HEK293 (cell line): ENCODE data around the gene C1QTNF12.

Source experiments
- CTCF ChIA-PET: fragments of 350-600 bp; formaldehyde crosslinking; extraction: SDS; loops from one replicate; lab custom pipeline; 2021; ENCODE audit warnings: antibody characterized with exemption; lab: Yijun Ruan, JAX
- POLR2A ChIA-PET: fragments of 300-600 bp; formaldehyde crosslinking; extraction: SDS; loops from one replicate; lab custom pipeline; 2020; ENCODE audit warnings: antibody characterized with exemption, inconsistent platforms; lab: Yijun Ruan, JAX
- H3K27ac ChIP-seq: fragments of 200-500 bp; sonication (Bioruptor generic); 2 replicates; pipeline ENCODE4 v1.5.1; 2014; ENCODE audit warnings: low read depth, low read length, control low read depth, inconsistent platforms; ENCODE audit errors: extremely low read depth
- H3K36me3 ChIP-seq, 2 experiments: fragments of 200-500 bp in 1 of 2; sonication (Bioruptor generic) in 1 of 2; 1 replicate in 1 of 2; 2 replicates in 1 of 2; pipeline ENCODE4 v1.5.1; 2014 to 2017; ENCODE audit warnings: inconsistent platforms in 2 of 2, low read length in 2 of 2; ENCODE audit not compliant: control insufficient read depth in 2 of 2, insufficient read depth in 1 of 2
- H3K4me1 ChIP-seq: fragments of 200-500 bp; sonication (Bioruptor generic); 2 replicates; pipeline ENCODE4 v1.5.1; 2014; ENCODE audit warnings: mild to moderate bottlenecking, low read length, inconsistent platforms; ENCODE audit not compliant: control insufficient read depth, insufficient read depth
- H3K4me3 ChIP-seq: 2 replicates; pipeline ENCODE4 v1.5.1; 2011; ENCODE audit warnings: low read depth, mild to moderate bottlenecking, control low read depth, low read length, moderate library complexity
- H3K9me3 ChIP-seq: fragments of 200-500 bp; sonication (Bioruptor generic); 2 replicates; pipeline ENCODE4 v1.5.1; 2014; ENCODE audit warnings: low read depth, low read length, inconsistent platforms; ENCODE audit not compliant: control insufficient read depth, insufficient read depth
- EGR2 ChIP-seq: fragments of 450-650 bp; formaldehyde crosslinking; IDR thresholded peaks from 2 replicates; pipeline ENCODE4 v1.5.1; 2016; ENCODE audit warnings: low read depth, missing biosample characterization, missing genetic modification characterization
- FEZF1 ChIP-seq: fragments of 450-650 bp; formaldehyde crosslinking; IDR thresholded peaks from 2 replicates; pipeline ENCODE4 v1.5.1; 2016; ENCODE audit warnings: missing biosample characterization, missing genetic modification characterization
- GLI2 ChIP-seq: fragments of 450-650 bp; formaldehyde crosslinking; IDR thresholded peaks from 2 replicates; pipeline ENCODE4; 2017; ENCODE audit warnings: missing biosample characterization, missing genetic modification characterization, low read depth, borderline replicate concordance
- GLIS1 ChIP-seq: fragments of 450-650 bp; formaldehyde crosslinking; IDR thresholded peaks from 2 replicates; pipeline ENCODE4 v1.5.1; 2016; ENCODE audit warnings: missing biosample characterization, missing genetic modification characterization
- HOXC10 ChIP-seq: sonication (generic); formaldehyde crosslinking; IDR thresholded peaks from 2 replicates; pipeline ENCODE4 v1.8.1; 2023; ENCODE audit warnings: mild to moderate bottlenecking, missing genetic modification reagents
- KLF1 ChIP-seq: fragments of 450-650 bp; formaldehyde crosslinking; IDR thresholded peaks from 2 replicates; pipeline ENCODE4 v1.5.1; 2016; ENCODE audit warnings: missing biosample characterization, missing genetic modification characterization
- SP7 ChIP-seq: fragments of 450-650 bp; formaldehyde crosslinking; IDR thresholded peaks from 2 replicates; pipeline ENCODE4 v1.5.1; 2016; ENCODE audit warnings: missing biosample characterization, missing genetic modification characterization
- TSHZ1 ChIP-seq: fragments of 450-650 bp; formaldehyde crosslinking; IDR thresholded peaks from 2 replicates; pipeline ENCODE4 v1.5.1; 2016; ENCODE audit warnings: missing biosample characterization, missing genetic modification characterization, borderline replicate concordance
- ZBTB20 ChIP-seq: fragments of 450-650 bp; formaldehyde crosslinking; IDR thresholded peaks from 2 replicates; pipeline ENCODE4 v1.5.1; 2016; ENCODE audit warnings: missing biosample characterization, missing genetic modification characterization
- ZBTB8A ChIP-seq: fragments of 450-650 bp; formaldehyde crosslinking; IDR thresholded peaks from 2 replicates; pipeline ENCODE4 v1.5.1; 2016; ENCODE audit warnings: missing biosample characterization, missing genetic modification characterization
- ZNF148 ChIP-seq: fragments of 450-650 bp; formaldehyde crosslinking; IDR thresholded peaks from 2 replicates; pipeline ENCODE4 v1.5.0; 2017; ENCODE audit warnings: missing biosample characterization, missing genetic modification characterization, borderline replicate concordance
- ZNF175 ChIP-seq: fragments of 450-650 bp; formaldehyde crosslinking; IDR thresholded peaks from 2 replicates; pipeline ENCODE4 v1.5.1; 2016; ENCODE audit warnings: missing biosample characterization, missing genetic modification characterization
- ZNF223 ChIP-seq: fragments of 450-650 bp; formaldehyde crosslinking; IDR thresholded peaks from 2 replicates; pipeline ENCODE4 v1.5.1; 2016; ENCODE audit warnings: missing biosample characterization, missing genetic modification characterization
- ZNF404 ChIP-seq: fragments of 450-650 bp; formaldehyde crosslinking; IDR thresholded peaks from 2 replicates; pipeline ENCODE4 v1.5.1; 2017; ENCODE audit warnings: missing biosample characterization, missing genetic modification characterization
- ZNF518A ChIP-seq: fragments of 450-650 bp; formaldehyde crosslinking; conservative IDR thresholded peaks from 2 replicates; pipeline ENCODE4 v1.5.1; 2016; ENCODE audit warnings: low read depth, missing biosample characterization, missing genetic modification characterization
- ZNF558 ChIP-seq: fragments of 450-650 bp; formaldehyde crosslinking; IDR thresholded peaks from 2 replicates; pipeline ENCODE4 v1.5.1; 2016; ENCODE audit warnings: missing biosample characterization, missing genetic modification characterization
- ZNF600 ChIP-seq: fragments of 450-650 bp; formaldehyde crosslinking; IDR thresholded peaks from 2 replicates; pipeline ENCODE4 v1.5.1; 2016; ENCODE audit warnings: missing biosample characterization, missing genetic modification characterization
- ZNF792 ChIP-seq: fragments of 450-650 bp; formaldehyde crosslinking; IDR thresholded peaks from 2 replicates; pipeline ENCODE4 v1.5.1; 2016; ENCODE audit warnings: missing biosample characterization, missing genetic modification characterization
- ZSCAN23 ChIP-seq: fragments of 450-650 bp; formaldehyde crosslinking; IDR thresholded peaks from 2 replicates; pipeline ENCODE4 v1.5.1; 2016; ENCODE audit warnings: missing biosample characterization, missing genetic modification characterization

C1QTNF12 gene

GRCh38 chr1:1286313-1287261, 40.1 kb upstream of the C1QTNF12 start:
- CTCF ChIA-PET: no interaction called here

GRCh38 chr1:1285611-1286311, 39.2 kb upstream of the C1QTNF12 start:
- no peaks in the 10 kb centered on the region for H3K4me1 ChIP-seq
- ChIA-PET CTCF (no interaction called here), POLR2A (no interaction called here)
- no peak for TF ChIP-seq FEZF1 (tag by site-specific recombination)
- TF ChIP-seq KLF1: 0 out of 2 replicates have a peak, but pooled peaks have one; percentile 38
- H3K9me3 ChIP-seq: no peaks in the 10 kb centered on the region
- H3K36me3 ChIP-seq: no peaks in the 10 kb centered on the region
- no peak overlapping the region for H3K27ac ChIP-seq
- H3K4me3 ChIP-seq: no peak overlapping the region

More at GRCh38 chr1:1286313-1287261, 40.1 kb upstream of the C1QTNF12 start:
- TF ChIP-seq ZNF404 (tag by site-specific recombination): no peak
- TF ChIP-seq ZNF223: no peak
- no peak for TF ChIP-seq ZNF175 (tag by site-specific recombination)
- no peak for TF ChIP-seq ZNF792 (tag by site-specific recombination)
- no peak for TF ChIP-seq FEZF1 (tag by site-specific recombination)
- TF ChIP-seq TSHZ1 (tag by site-specific recombination): no peak
- TF ChIP-seq GLI2 (tag by site-specific recombination): no peak
- no peak for TF ChIP-seq ZBTB20 (tag by site-specific recombination)
- TF ChIP-seq SP7: no peak
- no peak for TF ChIP-seq ZNF148 (tag by site-specific recombination)
- Histone ChIP-seq H3K27ac (no peak overlapping the region), H3K4me1 (no peaks in the 10 kb centered on the region), H3K9me3 (no peaks in the 10 kb centered on the region), H3K4me3 (no peak overlapping the region), H3K36me3 (no peaks in the 10 kb centered on the region)
- POLR2A ChIA-PET: interaction anchor here (1.1 kb wide), 1 partner anchor 13 kb away, joined by 3 read pairs; the partner anchor contains the start of gene UBE2J2

DNA sequence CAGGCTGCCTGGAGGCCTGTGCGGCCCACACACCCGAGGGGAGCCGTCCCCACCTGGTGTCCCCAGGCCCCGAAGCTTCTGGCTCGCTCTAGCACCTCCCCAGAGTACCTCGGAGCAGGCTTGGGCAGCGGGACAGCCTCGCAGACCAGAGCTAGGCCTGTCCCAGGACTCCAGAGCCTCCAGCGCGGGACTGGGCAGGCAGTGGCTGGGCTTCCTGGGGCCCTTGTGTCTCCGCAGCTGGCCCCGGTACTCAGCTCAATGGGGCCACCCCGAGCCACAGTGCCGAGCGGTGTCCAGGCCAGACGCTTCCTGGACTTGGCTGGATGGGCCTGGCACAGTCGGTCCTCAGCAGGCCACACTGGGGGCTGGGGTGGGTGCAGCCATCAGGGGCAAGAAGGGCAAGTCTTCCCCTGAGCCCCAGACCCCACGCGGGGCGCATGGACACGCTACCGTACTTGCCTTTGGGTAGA, 38.6 kb upstream of the C1QTNF12 start:
- Histone ChIP-seq H3K9me3 (no peaks in the 10 kb centered on the region), H3K27ac (no peak overlapping the region), H3K4me3 (no peak overlapping the region), H3K36me3 (no peaks in the 10 kb centered on the region), H3K4me1 (no peaks in the 10 kb centered on the region)
- ChIA-PET CTCF (no interaction called here), POLR2A (no interaction called here)
- TF ChIP-seq ZNF558 (tag by site-specific recombination) (no peak), ZNF600 (no peak), GLIS1 (tag by site-specific recombination) (no peak), ZNF518A (tag by site-specific recombination) (no peak), HOXC10 (CRISPR knock-in tag) (no peak), EGR2 (no peak), ZBTB8A (tag by site-specific recombination) (no peak), ZSCAN23 (tag by site-specific recombination) (no peak)
